HepG2 (cell line): ENCODE results near the gene TMEM151A. TPM values are rescaled to one million over a fixed set of nuclear protein-coding genes. Genes with fewer than 3 reads are reported as not detected.
A peak's percentile ranks its signal among the peaks of the same experiment; 100 is the strongest.

Experiments
- ATAC-seq: fragments of 200-7000 bp; cut with Tn5 transposase; 3 replicates; pipeline ENCODE4 v1.9.1; 2020; ENCODE audit warnings: mild to moderate bottlenecking, moderate library complexity
- BruUV-seq: library from RNA; stranded (reverse); fragments of 400-500 nt; replicated peaks from 2 replicates; lab custom pipeline; 2021; lab: Mats Ljungman, UMichigan
- CTCF ChIA-PET: fragments of 300-600 bp; formaldehyde crosslinking; extraction: SDS; loops from one replicate; lab custom pipeline; 2021; ENCODE audit warnings: low total read pairs, inconsistent platforms, low intra/inter-chr PET ratio; lab: Yijun Ruan, JAX
- POLR2A ChIA-PET: fragments of 350-600 bp; sonication (Branson Sonifier 250); formaldehyde crosslinking; loops from one replicate; lab custom pipeline; 2020; ENCODE audit warnings: antibody characterized with exemption, inconsistent platforms; lab: Yijun Ruan, JAX
- DNase-seq: peaks from one replicate; pipeline ENCODE4 v3.0.0-alpha.2; 2015; ENCODE audit warnings: low spot score
- FAIRE-seq: peaks from 3 replicates; lab custom pipeline; 2011; peaks lifted over from hg19 to GRCh38; lab: Jason Lieb, UNC
- H2AFZ ChIP-seq: one replicate; pipeline ENCODE4 v1.6.1; 2011; ENCODE audit warnings: low read length, inconsistent platforms
- H3K27ac ChIP-seq: fragments of 300-600 bp; 3 replicates; pipeline ENCODE4 v1.8.0; 2011; ENCODE audit warnings: mixed run types, mild to moderate bottlenecking, mixed read lengths, low read length, inconsistent platforms; ENCODE audit not compliant: insufficient read depth; ENCODE audit errors: extremely low read length
- H3K27me3 ChIP-seq, 2 experiments: fragments of 200-600 bp in 1 of 2; 2 replicates in 1 of 2; 3 replicates in 1 of 2; pipeline versions ENCODE4 v1.6.0 to v1.8.0; 2011; ENCODE audit warnings: low read length in 2 of 2, mild to moderate bottlenecking in 2 of 2, moderate library complexity in 2 of 2, inconsistent platforms in 1 of 2; ENCODE audit not compliant: insufficient read depth in 2 of 2, control insufficient read depth in 1 of 2
- H3K36me3 ChIP-seq, 2 experiments: fragments of 200-600 bp in 1 of 2; replicated peaks in 1 of 2; 2 replicates in 1 of 2; 3 replicates in 1 of 2; pipeline versions ENCODE4 v1.5.1 to v1.8.0; 2011; ENCODE audit warnings: low read length in 2 of 2, inconsistent platforms in 1 of 2; ENCODE audit not compliant: insufficient read depth in 2 of 2, control insufficient read depth in 1 of 2
- H3K4me1 ChIP-seq: 2 replicates; pipeline ENCODE4 v1.5.1; 2012; ENCODE audit warnings: low read length, inconsistent platforms; ENCODE audit not compliant: insufficient read depth
- H3K4me2 ChIP-seq: 2 replicates; pipeline ENCODE4 v1.6.0; 2011; ENCODE audit warnings: low read depth, low read length, inconsistent platforms
- H3K4me3 ChIP-seq, 3 experiments: fragments of 200-600 bp in 1 of 3; sonication (generic), shearing (Covaris generic) in 1 of 3; replicated peaks in 1 of 3; 2 replicates each; pipeline ENCODE4 v1.5.1; 2011 to 2016; ENCODE audit warnings: low read length in 3 of 3, inconsistent platforms in 2 of 3, low read depth in 2 of 3, mild to moderate bottlenecking in 2 of 3, control low read depth in 1 of 3, mixed read lengths in 1 of 3; ENCODE audit not compliant: insufficient read depth in 1 of 3
- H3K79me2 ChIP-seq: one replicate; pipeline ENCODE4 v1.6.1; 2011; ENCODE audit warnings: low read length, inconsistent platforms; ENCODE audit not compliant: insufficient read depth
- H3K9ac ChIP-seq: 2 replicates; pipeline ENCODE4 v1.6.0; 2011; ENCODE audit warnings: mild to moderate bottlenecking, low read depth, low read length, inconsistent platforms; ENCODE audit not compliant: insufficient read depth
- H3K9me3 ChIP-seq: 2 replicates; pipeline ENCODE4 v1.5.1; 2012; ENCODE audit warnings: mild to moderate bottlenecking, low read length
- H4K20me1 ChIP-seq: 2 replicates; pipeline ENCODE4 v1.6.0; 2011; ENCODE audit warnings: inconsistent platforms, mild to moderate bottlenecking, low read length, moderate library complexity; ENCODE audit not compliant: insufficient read depth
- AGO2 ChIP-seq: fragments of 200-400 bp; formaldehyde crosslinking; optimal IDR thresholded peaks from 2 replicates; pipeline ENCODE3; 2017; ENCODE audit warnings: mild to moderate bottlenecking, low read depth, low read length, moderate library complexity
- CHD4 ChIP-seq: fragments of 200-600 bp; sonication (generic); IDR thresholded peaks from 2 replicates; pipeline ENCODE4 v1.7.0; 2017; ENCODE audit warnings: mild to moderate bottlenecking, low read length, borderline replicate concordance
- MAZ ChIP-seq, 2 experiments: sonication (generic) in 1 of 2; formaldehyde crosslinking in 1 of 2; IDR thresholded peaks; 2 replicates each; pipeline versions ENCODE4 v1.5.0 to v1.6.1; 2012 to 2020; ENCODE audit warnings: low read depth in 2 of 2, mild to moderate bottlenecking in 2 of 2, borderline replicate concordance in 1 of 2, improper control_type of control experiment in 1 of 2, low read length in 1 of 2, missing genetic modification reagents in 1 of 2, moderate library complexity in 1 of 2
- RBFOX2 ChIP-seq: fragments of 200-400 bp; formaldehyde crosslinking; IDR thresholded peaks from 2 replicates; pipeline ENCODE4 v1.6.1; 2017; ENCODE audit warnings: low read depth, mild to moderate bottlenecking, low read length
- ZFY ChIP-seq: sonication (generic); formaldehyde crosslinking; IDR thresholded peaks from 2 replicates; pipeline ENCODE4 v1.4.0; 2020; ENCODE audit warnings: missing genetic modification reagents
- ZNF891 ChIP-seq: sonication (generic); formaldehyde crosslinking; IDR thresholded peaks from 2 replicates; pipeline ENCODE4 v1.5.0; 2020; ENCODE audit warnings: mild to moderate bottlenecking, missing genetic modification reagents
- WGBS: methylation state at CpG from one replicate; pipeline ENCODE4 v1.1.6; 2017; ENCODE audit warnings: low lambda C conversion rate; 5-methylcytosine and 5-hydroxymethylcytosine counted together
- in situ Hi-C: cut with HindIII; loops from 2 replicates; pipeline ENCODE4 v1.10.0; 2017; ENCODE audit warnings: low pct_unique_long_range_greater_than_20kb; ENCODE audit not compliant: extremely low pct_ligation_motif_present
- intact Hi-C: fragments of 100-400 bp; cut with micrococcal nuclease; formaldehyde crosslinking; loops from one replicate; pipeline ENCODE4 v1.10.0; 2022; ENCODE audit not compliant: unreplicated experiment
- polyA plus RNA-seq, 8 experiments: library from polyadenylated mRNA; depleted of rRNA in 3 of 8; stranded (reverse) in 7 of 8; unstranded in 1 of 8; fragments of >200 nt; fragmentation: Illumina TruSeq in 4 of 8; extraction: Trizol in 4 of 8; gene quantifications; 2 replicates each; pipeline versions ENCODE4 v1.2.1 to v1.2.3, GENCODE V29; 2011 to 2016; ENCODE audit warnings: low read depth in 4 of 8, missing spikeins in 1 of 8, mixed read lengths in 1 of 8; ENCODE audit not compliant: insufficient read depth in 1 of 8
- total RNA-seq, 5 experiments: library from RNA; depleted of rRNA; stranded (reverse); fragments of >200 nt; fragmentation: Illumina TruSeq; extraction: Trizol; gene quantifications; 2 replicates each; pipeline ENCODE4 v1.2.3, GENCODE V29; 2016; ENCODE audit warnings: low read depth in 1 of 5
- TF ChIP-seq, protein P1 (sequence below): IDR thresholded peaks from 2 replicates; pipeline ENCODE4 v1.6.1; 2016; ENCODE audit warnings: mild to moderate bottlenecking, missing biosample characterization, missing genetic modification reagents
- TF ChIP-seq, protein P2 (sequence below), 2 experiments: fragments of 450-650 bp in 1 of 2; sonication (generic) in 1 of 2; formaldehyde crosslinking; IDR thresholded peaks; 2 replicates each; pipeline versions ENCODE4 v1.5.0 to v1.8.0; 2020 to 2022; ENCODE audit warnings: mild to moderate bottlenecking in 1 of 2, missing genetic modification reagents in 1 of 2

TMEM151A gene
- total and polyA plus RNA-seq, 2 of the 13 experiments (the other 11 are each of a cell fraction or from before 2014, with no cell fraction given) = 0.18 to 0.33 TPM

DNA sequence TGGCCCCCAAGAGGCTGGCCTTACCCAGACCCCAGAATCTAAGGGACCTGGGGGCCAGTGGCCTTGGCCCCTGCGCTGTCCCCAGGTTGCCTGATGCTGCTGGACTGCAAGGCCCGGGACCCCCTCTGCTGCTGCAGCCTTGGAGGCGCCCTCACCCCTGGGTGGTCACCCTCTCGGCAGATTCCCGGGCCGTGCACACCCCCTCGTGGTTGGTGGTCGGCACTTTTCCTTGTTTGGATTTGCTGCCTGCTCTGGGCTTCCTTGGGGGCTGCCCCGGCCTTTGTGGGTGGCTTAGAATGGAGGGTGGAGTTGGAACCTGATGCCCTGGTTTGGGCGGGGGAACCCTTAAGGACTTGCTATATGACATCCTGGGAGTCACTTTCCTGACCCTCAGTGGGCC lies 39.2 kb downstream of the TMEM151A start:
- no peak overlapping the region for H3K27ac ChIP-seq
- no TSS peak for BruUV-seq
- H3K4me1 ChIP-seq = peaks cover 54% of the 10 kb centered on the region
- intact Hi-C loops (no loop called here), in situ Hi-C loops (no loop called here)
- DNase-seq (no peak), ATAC-seq (no peak), FAIRE-seq (no peak)
- H3K4me3 ChIP-seq = no peak overlapping the region
- H3K9ac ChIP-seq = no peak overlapping the region
- no peaks in the 10 kb centered on the region for H3K36me3 ChIP-seq
- no peak overlapping the region for H2AFZ ChIP-seq
- peaks cover 0 to 1% of the 10 kb centered on the region in 2 experiments; a peak in 1 of 5 replicates for H3K27me3 ChIP-seq
- H4K20me1 ChIP-seq = no peaks in the 10 kb centered on the region
- no peak overlapping the region for H3K4me2 ChIP-seq
- no peaks in the 10 kb centered on the region for H3K9me3 ChIP-seq
- WGBS = 71% methylated on average over 7 of the region's 10 CpGs
- ChIA-PET CTCF (interaction anchor here (1.0 kb wide), 1 partner anchor 19 kb away, joined by 3 read pairs; no protein-coding TSS in a partner anchor), POLR2A (interaction anchor here (4.0 kb wide), 1 partner anchor 18 kb away, joined by 35 read pairs; no protein-coding TSS in a partner anchor)
- TF ChIP-seq AGO2 (no peak), RBFOX2 (0 out of 2 replicates have a peak, but pooled peaks have one; percentile 22), ZFY (no peak), CHD4 (no peak), ZNF891 (CRISPR knock-in tag) (no peak), MAZ (IDR thresholded peaks at IDR 0.05; ENCODE audit: borderline replicate concordance, low read depth, low read length) (no peak), MAZ (CRISPR knock-in tag; IDR thresholded peaks at IDR 0.05; ENCODE audit: low read depth) (no peak)
- TF ChIP-seq, protein P1, sequence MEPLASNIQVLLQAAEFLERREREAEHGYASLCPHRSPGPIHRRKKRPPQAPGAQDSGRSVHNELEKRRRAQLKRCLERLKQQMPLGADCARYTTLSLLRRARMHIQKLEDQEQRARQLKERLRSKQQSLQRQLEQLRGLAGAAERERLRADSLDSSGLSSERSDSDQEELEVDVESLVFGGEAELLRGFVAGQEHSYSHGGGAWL (CRISPR knock-in tag) = no peak
- TF ChIP-seq, protein P2, sequence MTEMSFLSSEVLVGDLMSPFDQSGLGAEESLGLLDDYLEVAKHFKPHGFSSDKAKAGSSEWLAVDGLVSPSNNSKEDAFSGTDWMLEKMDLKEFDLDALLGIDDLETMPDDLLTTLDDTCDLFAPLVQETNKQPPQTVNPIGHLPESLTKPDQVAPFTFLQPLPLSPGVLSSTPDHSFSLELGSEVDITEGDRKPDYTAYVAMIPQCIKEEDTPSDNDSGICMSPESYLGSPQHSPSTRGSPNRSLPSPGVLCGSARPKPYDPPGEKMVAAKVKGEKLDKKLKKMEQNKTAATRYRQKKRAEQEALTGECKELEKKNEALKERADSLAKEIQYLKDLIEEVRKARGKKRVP (CRISPR knock-in tag; IDR thresholded peaks at IDR 0.05) = no peak
- no peaks in the 10 kb centered on the region for H3K79me2 ChIP-seq
